Nephron progenitor cell (in vitro differentiated cells): ENCODE measurements around the gene CRACDL.

Experiments
- DNase-seq: peaks from one replicate; pipeline ENCODE4 v3.0.0; 2021
- H3K27ac Mint-ChIP-seq: 2 replicates; pipeline ENCODE4 v1.8.0; 2021; ENCODE audit warnings: mild to moderate bottlenecking, moderate library complexity, mixed read lengths
- H3K27me3 Mint-ChIP-seq: 2 replicates; pipeline ENCODE4 v1.8.0; 2021; ENCODE audit warnings: mild to moderate bottlenecking, low read depth, mixed read lengths; ENCODE audit not compliant: poor library complexity
- H3K36me3 Mint-ChIP-seq: 2 replicates; pipeline ENCODE4 v1.8.0; 2021; ENCODE audit warnings: low read depth, mixed read lengths
- H3K4me1 Mint-ChIP-seq: 2 replicates; pipeline ENCODE4 v1.8.0; 2021; ENCODE audit warnings: mixed read lengths
- H3K4me3 Mint-ChIP-seq: 2 replicates; pipeline ENCODE4 v1.8.0; 2021; ENCODE audit warnings: mild to moderate bottlenecking, moderate library complexity, mixed read lengths
- H3K9me3 Mint-ChIP-seq: 2 replicates; pipeline ENCODE4 v1.8.0; 2021; ENCODE audit warnings: mild to moderate bottlenecking, moderate library complexity, mixed read lengths
- TF ChIP-seq, protein P1 (sequence below): fragments of 200-600 bp; sonication (generic); IDR thresholded peaks from 2 replicates; pipeline ENCODE4 v1.5.0; 2021; ENCODE audit warnings: antibody characterized with exemption

Gene CRACDL

DNA sequence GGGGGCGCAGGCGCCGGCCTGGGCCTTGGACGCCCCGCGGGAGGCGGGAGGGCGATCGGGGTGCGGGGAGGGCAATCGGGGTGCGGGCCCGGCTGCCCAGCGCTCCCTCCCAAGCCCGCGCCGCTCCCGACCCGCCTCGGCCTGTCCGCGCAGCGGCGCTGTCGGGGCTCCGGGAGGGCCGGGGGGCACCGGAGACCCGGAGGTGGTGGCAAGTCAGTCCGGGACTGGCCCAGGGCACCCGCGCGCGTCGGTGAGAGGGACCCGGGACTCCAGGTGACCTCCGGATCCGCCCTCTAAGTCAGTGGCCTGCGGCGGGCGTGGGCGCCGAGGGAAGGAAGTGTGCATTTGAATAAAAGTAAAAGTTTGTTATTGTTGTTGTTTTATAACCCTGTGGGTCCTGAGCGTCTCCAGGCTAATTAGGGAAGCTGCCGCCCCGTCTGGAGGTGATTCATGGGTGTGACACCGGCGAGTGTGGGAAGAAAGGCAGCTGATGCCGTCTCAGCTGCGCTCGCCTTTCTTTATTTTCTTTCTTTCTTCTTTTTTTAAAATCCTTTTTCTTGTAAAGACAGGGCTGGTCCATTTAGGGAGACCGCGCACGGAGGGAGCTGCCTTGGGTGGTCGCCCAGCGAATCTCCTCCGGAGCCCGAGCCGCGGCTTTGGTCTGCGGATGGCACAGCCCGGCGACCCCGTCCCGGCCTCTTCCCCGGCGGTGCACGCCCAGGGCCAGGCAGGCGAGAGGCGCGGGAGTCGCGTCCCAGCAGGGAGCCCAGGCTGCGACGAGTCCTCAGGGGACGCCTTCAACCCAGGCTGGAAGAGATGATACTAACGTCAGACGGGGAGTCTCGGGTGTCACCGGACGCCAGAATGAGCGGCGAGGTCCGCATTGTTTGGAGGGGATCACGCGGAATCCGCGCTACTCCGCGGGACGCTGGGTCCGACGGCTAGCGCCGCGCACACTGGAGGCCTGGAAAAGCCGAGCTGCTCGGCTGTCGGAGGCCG lies 627 bp upstream of the CRACDL start:
- Mint-ChIP-seq H3K4me3 (peak overlapping the region; percentile 80), H3K4me1 (peaks cover 36% of the 10 kb centered on the region), H3K27me3 (peaks cover 70% of the 10 kb centered on the region), H3K27ac (no peak overlapping the region), H3K36me3 (no peaks in the 10 kb centered on the region), H3K9me3 (no peaks in the 10 kb centered on the region)
- TF ChIP-seq, protein P1, sequence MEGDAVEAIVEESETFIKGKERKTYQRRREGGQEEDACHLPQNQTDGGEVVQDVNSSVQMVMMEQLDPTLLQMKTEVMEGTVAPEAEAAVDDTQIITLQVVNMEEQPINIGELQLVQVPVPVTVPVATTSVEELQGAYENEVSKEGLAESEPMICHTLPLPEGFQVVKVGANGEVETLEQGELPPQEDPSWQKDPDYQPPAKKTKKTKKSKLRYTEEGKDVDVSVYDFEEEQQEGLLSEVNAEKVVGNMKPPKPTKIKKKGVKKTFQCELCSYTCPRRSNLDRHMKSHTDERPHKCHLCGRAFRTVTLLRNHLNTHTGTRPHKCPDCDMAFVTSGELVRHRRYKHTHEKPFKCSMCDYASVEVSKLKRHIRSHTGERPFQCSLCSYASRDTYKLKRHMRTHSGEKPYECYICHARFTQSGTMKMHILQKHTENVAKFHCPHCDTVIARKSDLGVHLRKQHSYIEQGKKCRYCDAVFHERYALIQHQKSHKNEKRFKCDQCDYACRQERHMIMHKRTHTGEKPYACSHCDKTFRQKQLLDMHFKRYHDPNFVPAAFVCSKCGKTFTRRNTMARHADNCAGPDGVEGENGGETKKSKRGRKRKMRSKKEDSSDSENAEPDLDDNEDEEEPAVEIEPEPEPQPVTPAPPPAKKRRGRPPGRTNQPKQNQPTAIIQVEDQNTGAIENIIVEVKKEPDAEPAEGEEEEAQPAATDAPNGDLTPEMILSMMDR = no peak
- peak; percentile 57 for DNase-seq

DNA sequence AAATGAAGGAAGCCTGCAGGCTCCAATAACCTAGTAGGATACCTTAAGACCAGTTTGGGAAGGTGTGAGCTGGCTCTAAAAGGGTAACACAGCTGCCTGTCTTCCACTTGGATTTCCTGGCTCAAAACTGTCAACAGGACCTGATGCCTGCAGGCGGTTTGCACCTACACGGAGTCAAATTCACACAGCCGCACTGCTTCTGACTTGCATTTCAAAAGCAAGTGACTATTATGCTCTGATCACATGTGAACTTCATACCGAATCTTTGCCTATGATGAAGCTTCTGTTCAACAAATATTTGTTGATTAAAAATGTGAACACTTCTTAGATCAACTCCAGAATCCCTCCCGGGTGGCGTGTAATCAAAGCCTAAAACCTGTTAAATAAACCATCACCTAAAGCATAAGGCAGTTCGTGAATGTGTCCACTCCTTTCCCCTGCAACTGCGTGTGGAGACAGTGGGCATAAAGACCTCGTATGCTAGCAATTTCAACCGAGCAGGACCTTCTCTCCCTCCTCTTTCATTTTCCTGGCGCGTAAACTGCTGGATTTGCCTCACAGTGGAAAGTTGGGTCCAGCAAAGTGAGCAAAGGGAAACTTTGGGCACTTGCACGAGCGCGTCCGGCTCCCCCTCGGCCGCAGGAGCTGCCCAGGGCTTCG lies 784 bp downstream of the CRACDL start:
- H3K9me3 Mint-ChIP-seq = no peaks in the 10 kb centered on the region
- DNase-seq = no peak
- H3K27ac Mint-ChIP-seq = no peak overlapping the region
- peak overlapping the region; percentile 80 for H3K4me3 Mint-ChIP-seq
- H3K36me3 Mint-ChIP-seq = no peaks in the 10 kb centered on the region
- H3K27me3 Mint-ChIP-seq = peaks cover 69% of the 10 kb centered on the region
- TF ChIP-seq, protein P1 = no peak
- peaks cover 42% of the 10 kb centered on the region for H3K4me1 Mint-ChIP-seq

DNA sequence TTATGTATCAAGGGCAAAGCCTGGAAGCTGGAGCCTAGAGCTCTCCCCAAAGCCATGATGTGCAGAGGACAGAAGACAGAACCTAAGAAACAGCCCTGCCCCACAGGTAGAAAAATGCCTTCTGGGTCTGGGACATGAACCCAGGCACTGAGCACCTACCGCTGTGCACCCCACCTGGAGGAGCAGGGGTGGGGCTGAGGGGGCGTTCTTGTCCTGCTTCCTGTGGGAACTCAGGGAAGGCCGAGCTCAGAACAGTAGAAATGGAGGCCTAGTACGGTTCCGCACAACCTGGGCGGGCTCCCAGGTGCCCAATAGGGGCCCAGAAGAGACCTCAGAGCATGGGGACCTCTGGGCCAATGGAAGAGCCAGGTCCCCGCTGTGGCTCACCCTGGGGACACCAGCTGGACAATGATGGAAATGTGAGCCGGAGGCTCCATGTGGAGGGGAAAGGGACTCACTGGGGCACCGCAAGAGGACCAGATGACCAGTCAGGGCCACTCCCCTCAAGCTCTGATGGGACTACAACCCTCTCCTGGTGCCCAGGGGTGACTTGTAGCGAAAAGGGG lies 3.2 kb downstream of the CRACDL start:
- peaks cover 48% of the 10 kb centered on the region for H3K27me3 Mint-ChIP-seq
- no peak for DNase-seq
- H3K4me1 Mint-ChIP-seq = peaks cover 42% of the 10 kb centered on the region
- H3K4me3 Mint-ChIP-seq = no peak overlapping the region
- H3K27ac Mint-ChIP-seq = no peak overlapping the region
- no peaks in the 10 kb centered on the region for H3K9me3 Mint-ChIP-seq
- TF ChIP-seq, protein P1 = no peak
- no peaks in the 10 kb centered on the region for H3K36me3 Mint-ChIP-seq

DNA sequence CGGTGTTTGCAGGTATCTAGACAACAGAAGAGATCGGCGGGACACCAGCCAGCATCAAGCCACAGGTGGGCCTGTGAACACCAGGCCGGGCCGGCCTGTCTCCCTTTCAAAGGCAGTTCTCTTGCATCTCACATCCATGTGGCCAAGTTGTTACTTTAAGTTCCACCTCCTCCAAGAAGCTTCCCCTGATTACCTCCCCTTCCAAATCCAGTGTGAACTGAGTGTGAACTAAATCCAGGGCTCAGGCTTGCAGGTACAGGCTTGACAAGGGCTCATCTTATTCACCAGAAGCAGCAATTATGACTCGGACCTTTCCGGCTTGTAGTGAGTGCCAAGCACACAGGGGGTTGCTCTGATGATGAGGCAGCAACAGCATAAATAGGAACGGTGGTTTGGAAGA lies 3.9 kb downstream of the CRACDL start:
- no peaks in the 10 kb centered on the region for H3K9me3 Mint-ChIP-seq
- DNase-seq = no peak
- H3K4me1 Mint-ChIP-seq = peaks cover 40% of the 10 kb centered on the region
- no peaks in the 10 kb centered on the region for H3K36me3 Mint-ChIP-seq
- peaks cover 44% of the 10 kb centered on the region for H3K27me3 Mint-ChIP-seq
- TF ChIP-seq, protein P1 = no peak
- no peak overlapping the region for H3K4me3 Mint-ChIP-seq
- no peak overlapping the region for H3K27ac Mint-ChIP-seq

DNA sequence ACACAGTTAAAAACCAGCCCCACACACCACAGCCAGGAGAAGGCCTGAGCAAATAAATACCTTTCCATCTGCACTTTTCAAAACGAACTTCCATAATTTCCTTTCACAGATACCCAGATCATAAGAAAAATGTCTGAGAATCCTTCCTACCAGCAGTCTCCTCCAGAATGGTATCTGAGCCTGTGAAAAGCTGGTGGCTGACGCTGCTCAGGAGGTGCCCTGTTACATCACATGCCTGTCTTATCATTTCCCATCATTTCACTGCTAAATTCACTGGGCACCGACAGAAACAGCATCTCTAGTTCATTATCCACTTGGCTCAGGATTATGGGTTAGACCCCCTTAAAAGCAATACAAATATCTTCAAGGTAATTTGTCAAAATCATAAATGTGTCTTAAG lies 4.4 kb downstream of the CRACDL start:
- Mint-ChIP-seq H3K4me1 (peaks cover 45% of the 10 kb centered on the region), H3K36me3 (no peaks in the 10 kb centered on the region), H3K27me3 (peaks cover 39% of the 10 kb centered on the region), H3K4me3 (no peak overlapping the region), H3K9me3 (no peaks in the 10 kb centered on the region), H3K27ac (peak overlapping the region; percentile 22)
- no peak for DNase-seq
- TF ChIP-seq, protein P1 = no peak
